Neuron (in vitro differentiated cells): ENCODE results near the gene TGM3.

Experiments
- H2AFZ ChIP-seq: one replicate; pipeline ENCODE4 v1.6.1; 2013; ENCODE audit warnings: low read depth, mild to moderate bottlenecking, inconsistent platforms, low read length, moderate library complexity
- H3K27me3 ChIP-seq: one replicate; pipeline ENCODE4 v1.6.1; 2013; ENCODE audit warnings: low read length; ENCODE audit not compliant: insufficient read depth
- H3K36me3 ChIP-seq: one replicate; pipeline ENCODE4 v1.6.1; 2013; ENCODE audit warnings: low read length; ENCODE audit not compliant: insufficient read depth
- H3K4me1 ChIP-seq: one replicate; pipeline ENCODE4 v1.6.1; 2013; ENCODE audit warnings: low read length; ENCODE audit not compliant: insufficient read depth
- H3K4me3 ChIP-seq: 2 replicates; pipeline ENCODE4 v1.5.1; 2013; ENCODE audit warnings: mild to moderate bottlenecking, low read length, moderate library complexity
- H3K9me3 ChIP-seq: one replicate; pipeline ENCODE4 v1.6.1; 2013; ENCODE audit warnings: low read length

Gene TGM3

GRCh38 chr20:2303673-2304072 lies 7.9 kb downstream of the TGM3 start:
- H3K9me3 ChIP-seq, result no peaks in the 10 kb centered on the region
- H3K27me3 ChIP-seq, result no peaks in the 10 kb centered on the region
- no peaks in the 10 kb centered on the region for H3K4me1 ChIP-seq

DNA sequence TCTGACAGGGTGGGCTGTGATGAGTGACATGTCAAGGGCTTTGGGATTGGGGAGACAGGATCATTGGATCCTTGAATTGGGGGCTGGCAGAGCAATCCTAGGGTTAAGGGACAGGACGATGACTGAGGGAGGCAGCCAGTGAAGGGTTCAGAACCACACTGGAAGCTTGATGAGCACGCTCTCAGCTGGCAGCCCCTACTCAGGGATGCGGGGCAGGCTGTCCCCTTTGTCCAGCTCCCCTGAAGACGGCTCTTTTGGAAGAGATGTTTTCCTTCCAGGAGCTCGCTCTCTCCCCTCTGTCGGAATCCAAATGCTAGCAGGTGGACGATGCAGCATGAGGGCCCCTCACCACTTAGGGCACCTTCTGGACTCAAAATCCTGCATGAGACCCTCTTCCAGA lies 8.4 kb downstream of the TGM3 start:
- Histone ChIP-seq H3K9me3 (no peaks in the 10 kb centered on the region), H2AFZ (no peak overlapping the region), H3K27me3 (no peaks in the 10 kb centered on the region), H3K4me1 (no peaks in the 10 kb centered on the region), H3K36me3 (no peaks in the 10 kb centered on the region), H3K4me3 (no peak overlapping the region)

More at GRCh38 chr20:2303673-2304072, 7.9 kb downstream of the TGM3 start:
- H3K36me3 ChIP-seq, result no peaks in the 10 kb centered on the region
- no peak overlapping the region for H3K4me3 ChIP-seq
- no peak overlapping the region for H2AFZ ChIP-seq

GRCh38 chr20:2305029-2305428 lies 9.2 kb downstream of the TGM3 start:
- Histone ChIP-seq H3K27me3 (no peaks in the 10 kb centered on the region), H2AFZ (no peak overlapping the region), H3K4me3 (no peak overlapping the region), H3K9me3 (no peaks in the 10 kb centered on the region), H3K4me1 (no peaks in the 10 kb centered on the region), H3K36me3 (no peaks in the 10 kb centered on the region)

- no peaks in the 10 kb centered on the region for H3K36me3 ChIP-seq
- no peaks in the 10 kb centered on the region for H3K27me3 ChIP-seq
- no peak overlapping the region for H2AFZ ChIP-seq
- no peaks in the 10 kb centered on the region for H3K9me3 ChIP-seq
- no peaks in the 10 kb centered on the region for H3K4me1 ChIP-seq
- no peak overlapping the region for H3K4me3 ChIP-seq
Observed at GRCh38 chr20:2305479-2305878, 9.7 kb downstream of the TGM3 start.

- H3K36me3 ChIP-seq, result no peaks in the 10 kb centered on the region
- H3K9me3 ChIP-seq, result no peaks in the 10 kb centered on the region
- no peak overlapping the region for H2AFZ ChIP-seq
- no peaks in the 10 kb centered on the region for H3K4me1 ChIP-seq
- H3K4me3 ChIP-seq, result no peak overlapping the region
- no peaks in the 10 kb centered on the region for H3K27me3 ChIP-seq
Observed at GRCh38 chr20:2305946-2306345, 10.1 kb downstream of the TGM3 start.

DNA sequence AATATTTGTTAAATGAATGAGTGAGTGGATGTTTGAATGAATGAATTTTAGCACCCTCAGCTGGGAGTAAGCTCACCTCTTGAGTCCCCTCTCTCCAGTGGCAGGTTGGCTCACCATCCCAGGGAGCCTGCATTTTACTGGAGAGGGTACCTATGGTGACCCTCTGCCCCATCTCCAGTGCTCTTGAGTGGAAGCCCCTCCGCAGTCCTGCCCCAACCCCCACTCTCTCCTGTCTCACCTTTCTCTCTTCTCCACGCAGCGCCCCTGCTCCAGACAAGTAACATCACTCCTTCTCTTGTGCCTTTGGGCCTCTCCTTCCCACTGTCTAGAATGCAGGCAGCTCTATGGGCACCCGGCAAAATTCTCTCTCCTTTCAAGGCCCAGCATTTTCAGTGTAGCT lies 11.3 kb downstream of the TGM3 start:
- Histone ChIP-seq H2AFZ (no peak overlapping the region), H3K36me3 (no peaks in the 10 kb centered on the region), H3K9me3 (no peaks in the 10 kb centered on the region), H3K4me1 (no peaks in the 10 kb centered on the region), H3K4me3 (no peak overlapping the region), H3K27me3 (no peaks in the 10 kb centered on the region)

DNA sequence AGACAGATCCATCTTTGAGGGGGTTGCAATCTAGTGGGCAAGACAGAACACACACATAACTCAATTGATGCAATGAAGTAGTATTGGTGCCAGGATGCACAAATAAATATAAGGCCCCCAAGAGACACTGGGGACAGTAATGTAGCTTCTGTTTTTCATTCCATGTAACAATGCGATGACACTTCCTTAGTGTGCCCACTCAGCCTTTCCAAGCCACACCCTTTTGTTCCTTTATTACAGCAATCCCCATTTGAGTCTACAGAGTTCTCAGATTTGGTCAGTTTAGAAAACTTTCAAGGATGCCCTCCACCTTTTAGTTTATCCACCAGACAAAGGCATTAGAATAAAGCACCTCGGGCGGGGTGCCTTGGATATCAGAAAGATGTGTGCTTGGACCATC lies 15.5 kb downstream of the TGM3 start:
- H3K36me3 ChIP-seq, result no peaks in the 10 kb centered on the region
- H3K4me3 ChIP-seq, result no peak overlapping the region
- no peaks in the 10 kb centered on the region for H3K9me3 ChIP-seq

DNA sequence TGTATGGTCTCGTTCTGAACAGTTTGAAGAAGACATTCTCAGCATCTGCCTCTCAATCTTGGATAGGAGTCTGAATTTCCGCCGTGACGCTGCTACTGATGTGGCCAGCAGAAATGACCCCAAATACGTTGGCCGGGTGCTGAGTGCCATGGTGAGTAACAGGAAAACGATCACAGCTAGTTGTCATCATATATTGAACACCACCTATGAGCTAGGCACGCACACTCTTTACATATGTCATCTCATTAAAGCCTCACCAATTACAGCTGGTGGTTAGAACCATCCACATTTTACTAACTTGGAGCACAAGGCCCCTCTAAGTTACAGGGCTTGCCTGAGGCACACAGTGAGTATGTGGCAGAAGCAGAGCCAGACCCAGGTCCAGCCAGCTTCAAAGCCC lies 17.1 kb downstream of the TGM3 start:
- H3K36me3 ChIP-seq, result no peaks in the 10 kb centered on the region
- no peak overlapping the region for H2AFZ ChIP-seq
- no peaks in the 10 kb centered on the region for H3K9me3 ChIP-seq
- no peak overlapping the region for H3K4me3 ChIP-seq
- no peaks in the 10 kb centered on the region for H3K4me1 ChIP-seq
- no peaks in the 10 kb centered on the region for H3K27me3 ChIP-seq

More for the DNA sequence above, 15.5 kb downstream of the TGM3 start:
- no peaks in the 10 kb centered on the region for H3K27me3 ChIP-seq
- H2AFZ ChIP-seq, result no peak overlapping the region
- H3K4me1 ChIP-seq, result no peaks in the 10 kb centered on the region

GRCh38 chr20:2313316-2313715 lies 17.5 kb downstream of the TGM3 start:
- no peaks in the 10 kb centered on the region for H3K36me3 ChIP-seq
- H3K27me3 ChIP-seq, result no peaks in the 10 kb centered on the region
- no peak overlapping the region for H3K4me3 ChIP-seq
- no peak overlapping the region for H2AFZ ChIP-seq
- no peaks in the 10 kb centered on the region for H3K4me1 ChIP-seq
- H3K9me3 ChIP-seq, result no peaks in the 10 kb centered on the region

DNA sequence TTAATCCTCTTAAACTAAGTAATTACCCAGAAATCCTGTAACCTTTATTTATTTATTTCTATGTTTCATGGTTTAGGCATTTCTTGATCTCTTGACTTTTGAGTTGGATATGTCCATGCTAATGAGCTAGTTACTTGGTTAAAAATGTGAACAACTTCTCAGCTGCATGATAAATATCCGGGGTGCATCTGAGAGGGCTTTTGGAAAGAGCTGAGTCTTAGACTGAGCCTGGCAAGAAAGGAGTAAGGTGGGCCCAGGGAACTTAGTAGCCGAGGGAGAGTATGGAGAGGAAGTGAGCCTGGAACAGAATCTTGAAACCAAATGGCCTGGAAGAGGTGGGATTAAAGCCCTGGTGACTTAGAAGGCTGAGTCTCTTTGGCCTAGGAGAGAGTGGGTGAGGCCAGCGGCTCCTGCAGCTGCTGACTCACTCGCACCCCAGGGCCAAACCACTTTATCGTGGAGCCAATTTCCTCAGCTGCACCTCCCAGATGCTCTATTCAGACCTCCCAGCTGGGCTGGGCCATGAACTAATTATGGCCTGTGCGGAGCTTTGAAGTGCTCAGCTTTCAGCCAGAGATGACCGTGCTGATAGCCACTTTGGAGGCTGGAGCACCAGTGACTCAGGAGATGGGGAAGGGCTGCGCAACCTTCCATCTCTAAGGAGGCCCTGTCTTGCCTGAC lies 19.1 kb downstream of the TGM3 start:
- no peak overlapping the region for H3K4me3 ChIP-seq
- peaks cover 6% of the 10 kb centered on the region for H3K27me3 ChIP-seq
- no peaks in the 10 kb centered on the region for H3K36me3 ChIP-seq
- H3K9me3 ChIP-seq, result no peaks in the 10 kb centered on the region
- no peak overlapping the region for H2AFZ ChIP-seq
- H3K4me1 ChIP-seq, result no peaks in the 10 kb centered on the region

DNA sequence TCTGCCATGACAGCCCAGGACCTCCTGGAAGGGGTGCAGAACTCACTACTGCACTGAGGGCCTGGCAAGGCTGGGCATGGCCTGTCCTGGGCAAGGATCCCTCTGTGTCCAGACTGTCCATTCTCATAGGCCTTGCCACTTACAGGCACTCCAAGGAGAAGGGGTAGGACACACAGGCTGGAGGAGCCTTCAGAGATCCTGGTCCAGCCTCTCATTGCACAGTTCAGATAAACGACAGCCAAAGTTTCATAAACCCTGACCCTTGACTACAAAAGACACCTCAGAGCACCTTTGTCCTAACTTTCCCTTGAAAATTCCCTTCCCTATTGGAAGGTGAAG lies 19.6 kb downstream of the TGM3 start:
- H2AFZ ChIP-seq, result no peak overlapping the region
- no peaks in the 10 kb centered on the region for H3K36me3 ChIP-seq
- no peaks in the 10 kb centered on the region for H3K4me1 ChIP-seq
- peaks cover 6% of the 10 kb centered on the region for H3K27me3 ChIP-seq
- H3K4me3 ChIP-seq, result no peak overlapping the region
- no peaks in the 10 kb centered on the region for H3K9me3 ChIP-seq

DNA sequence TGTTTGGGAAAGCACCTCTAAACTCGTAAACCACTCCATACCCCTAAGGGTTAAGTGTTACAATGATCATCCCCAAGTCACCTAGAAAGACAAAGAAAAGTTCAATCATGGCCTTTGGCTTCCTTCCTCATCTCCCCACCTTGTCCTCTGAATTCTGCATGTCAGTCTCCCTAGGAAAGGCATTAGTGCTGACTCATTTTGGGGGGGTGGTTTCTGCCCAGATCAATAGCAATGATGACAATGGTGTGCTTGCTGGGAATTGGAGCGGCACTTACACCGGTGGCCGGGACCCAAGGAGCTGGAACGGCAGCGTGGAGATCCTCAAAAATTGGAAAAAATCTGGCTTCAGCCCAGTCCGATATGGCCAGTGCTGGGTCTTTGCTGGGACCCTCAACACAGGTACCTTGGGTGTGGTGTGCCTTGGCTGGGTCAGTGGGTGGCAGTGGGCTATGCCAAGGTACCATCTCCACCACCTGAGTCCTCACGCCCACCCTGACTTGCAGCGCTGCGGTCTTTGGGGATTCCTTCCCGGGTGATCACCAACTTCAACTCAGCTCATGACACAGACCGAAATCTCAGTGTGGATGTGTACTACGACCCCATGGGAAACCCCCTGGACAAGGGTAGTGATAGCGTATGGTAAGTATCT lies 21.2 kb downstream of the TGM3 start:
- Histone ChIP-seq H2AFZ (no peak overlapping the region), H3K27me3 (peaks cover 8% of the 10 kb centered on the region), H3K4me3 (no peak overlapping the region), H3K36me3 (no peaks in the 10 kb centered on the region), H3K9me3 (no peaks in the 10 kb centered on the region), H3K4me1 (no peaks in the 10 kb centered on the region)

- Histone ChIP-seq H3K36me3 (no peaks in the 10 kb centered on the region), H3K4me3 (no peak overlapping the region), H2AFZ (no peak overlapping the region), H3K4me1 (no peaks in the 10 kb centered on the region), H3K9me3 (no peaks in the 10 kb centered on the region), H3K27me3 (peaks cover 8% of the 10 kb centered on the region)
Observed at GRCh38 chr20:2320813-2321658, 25.2 kb downstream of the TGM3 start.
